Activated B cell treated with CpG ODN at 0.5 μM for 24 hours (primary cell): ENCODE results near the gene CAPN15. TPM values are rescaled to one million over a fixed set of nuclear protein-coding genes. Genes with fewer than 3 reads are reported as not detected.

Source experiments
- ATAC-seq: fragments of 200-7000 bp; cut with Tn5 transposase; one replicate; pipeline ENCODE4 v1.10.0; 2021; ENCODE audit warnings: low read depth, mild to moderate bottlenecking, moderate library complexity
- CTCF ChIA-PET: fragments of 350-600 bp; sonication (Branson Sonifier 250); formaldehyde crosslinking; loops from one replicate; lab custom pipeline; 2021; ENCODE audit warnings: antibody characterized with exemption; lab: Charles Lee
- POLR2A ChIA-PET: fragments of 350-600 bp; sonication (Branson Sonifier 250); formaldehyde crosslinking; loops from one replicate; lab custom pipeline; 2021; ENCODE audit warnings: antibody characterized with exemption; lab: Charles Lee
- DNase-seq: peaks from one replicate; pipeline ENCODE4 v3.0.0; 2022
- H3K27ac Mint-ChIP-seq: one replicate; pipeline ENCODE4 v1.8.0; 2020; ENCODE audit warnings: mixed read lengths
- H3K27me3 Mint-ChIP-seq: one replicate; pipeline ENCODE4 v1.8.0; 2021; ENCODE audit warnings: mixed read lengths
- H3K36me3 Mint-ChIP-seq: one replicate; pipeline ENCODE4 v1.8.0; 2021; ENCODE audit warnings: low read depth, mixed read lengths
- H3K4me1 Mint-ChIP-seq: one replicate; pipeline ENCODE4 v1.8.0; 2021; ENCODE audit warnings: mixed read lengths
- H3K4me3 Mint-ChIP-seq: one replicate; pipeline ENCODE4 v1.8.0; 2020; ENCODE audit warnings: mild to moderate bottlenecking, mixed read lengths
- H3K9me3 Mint-ChIP-seq: one replicate; pipeline ENCODE4 v1.8.0; 2020; ENCODE audit warnings: mixed read lengths
- intact Hi-C: fragments of 100-400 bp; cut with micrococcal nuclease; formaldehyde crosslinking; loops from one replicate; pipeline ENCODE4 v1.15.1; 2024
- total RNA-seq: library from RNA; stranded (reverse); gene quantifications from 2 replicates; pipeline ENCODE4 v1.2.3, GENCODE V29; 2022
- TF ChIP-seq, protein P1 (sequence below): fragments of 200-600 bp; IDR thresholded peaks from one replicate; pipeline ENCODE4 v1.8.0; 2022; ENCODE audit warnings: antibody characterized with exemption, mild to moderate bottlenecking

Gene CAPN15
- total RNA-seq, 1 donor from 2014 or later = 95.1 TPM

DNA sequence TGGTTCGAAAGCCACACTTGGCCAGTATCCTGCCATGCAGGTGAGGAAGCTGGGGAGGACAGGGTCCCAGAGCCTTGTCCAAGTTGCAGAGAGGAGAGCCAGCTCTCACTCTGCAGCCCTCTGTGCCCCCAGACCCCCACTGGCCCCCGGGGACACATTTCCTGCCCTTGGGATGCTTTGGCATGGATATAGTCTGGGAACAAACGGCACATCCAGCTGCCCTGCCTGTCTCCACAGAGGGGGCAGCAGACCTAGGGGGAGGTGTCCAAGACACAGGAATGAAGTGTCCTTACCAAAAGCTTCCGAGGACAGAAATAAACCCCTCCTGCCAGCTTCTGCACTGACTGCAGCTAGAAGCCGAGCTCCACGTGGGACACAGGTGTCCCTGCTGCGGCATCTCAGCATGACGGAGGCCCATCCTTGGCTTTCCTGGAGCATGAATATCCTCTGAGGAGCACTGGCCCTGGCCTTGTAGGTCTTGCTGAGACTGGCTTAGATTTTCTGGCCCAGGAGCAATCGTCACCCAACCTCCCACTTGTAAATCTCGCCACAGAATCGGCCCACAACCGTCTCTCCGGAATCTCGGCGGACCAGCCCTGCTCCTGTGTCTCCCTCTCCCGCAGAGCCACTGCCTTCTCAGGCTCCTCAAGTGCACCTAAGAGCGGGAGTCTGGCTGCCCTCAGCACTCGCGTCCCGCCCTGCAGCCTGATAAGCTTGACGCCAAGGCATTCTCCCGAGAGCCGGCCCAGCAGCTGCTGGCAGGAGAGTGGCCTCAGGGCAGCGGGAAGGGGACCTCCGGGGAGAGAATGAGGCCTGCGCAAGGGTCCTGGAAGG is 1.1 kb upstream of the CAPN15 start:
- DNase-seq (no peak), ATAC-seq (no peak)
- H3K36me3 Mint-ChIP-seq = no peaks in the 10 kb centered on the region
- H3K4me3 Mint-ChIP-seq = peak overlapping the region; percentile 86
- CTCF ChIA-PET = interaction anchor here (1.3 kb wide), 1 partner anchor 134 kb away, joined by 3 read pairs; no protein-coding TSS in a partner anchor
- no peaks in the 10 kb centered on the region for H3K9me3 Mint-ChIP-seq
- H3K4me1 Mint-ChIP-seq = peaks cover 43% of the 10 kb centered on the region
- TF ChIP-seq, protein P1, sequence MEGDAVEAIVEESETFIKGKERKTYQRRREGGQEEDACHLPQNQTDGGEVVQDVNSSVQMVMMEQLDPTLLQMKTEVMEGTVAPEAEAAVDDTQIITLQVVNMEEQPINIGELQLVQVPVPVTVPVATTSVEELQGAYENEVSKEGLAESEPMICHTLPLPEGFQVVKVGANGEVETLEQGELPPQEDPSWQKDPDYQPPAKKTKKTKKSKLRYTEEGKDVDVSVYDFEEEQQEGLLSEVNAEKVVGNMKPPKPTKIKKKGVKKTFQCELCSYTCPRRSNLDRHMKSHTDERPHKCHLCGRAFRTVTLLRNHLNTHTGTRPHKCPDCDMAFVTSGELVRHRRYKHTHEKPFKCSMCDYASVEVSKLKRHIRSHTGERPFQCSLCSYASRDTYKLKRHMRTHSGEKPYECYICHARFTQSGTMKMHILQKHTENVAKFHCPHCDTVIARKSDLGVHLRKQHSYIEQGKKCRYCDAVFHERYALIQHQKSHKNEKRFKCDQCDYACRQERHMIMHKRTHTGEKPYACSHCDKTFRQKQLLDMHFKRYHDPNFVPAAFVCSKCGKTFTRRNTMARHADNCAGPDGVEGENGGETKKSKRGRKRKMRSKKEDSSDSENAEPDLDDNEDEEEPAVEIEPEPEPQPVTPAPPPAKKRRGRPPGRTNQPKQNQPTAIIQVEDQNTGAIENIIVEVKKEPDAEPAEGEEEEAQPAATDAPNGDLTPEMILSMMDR = no peak
- H3K27ac Mint-ChIP-seq = peak overlapping the region; percentile 82
- POLR2A ChIA-PET = interaction anchor here (0.6 to 1.6 kb wide), 10 partner anchors 41 to 1151 kb away, joined by 3 to 8 read pairs (median 3); partner anchors contain the start of genes JPT2, METTL26 and NHLRC4
- H3K27me3 Mint-ChIP-seq = no peaks in the 10 kb centered on the region
- intact Hi-C loops = loop anchor here (1.0 to 5.0 kb wide), 11 partner anchors 41 to 1086 kb away; partner anchors contain the start of genes AXIN1, CRAMP1, IFT140 and JMJD8

DNA sequence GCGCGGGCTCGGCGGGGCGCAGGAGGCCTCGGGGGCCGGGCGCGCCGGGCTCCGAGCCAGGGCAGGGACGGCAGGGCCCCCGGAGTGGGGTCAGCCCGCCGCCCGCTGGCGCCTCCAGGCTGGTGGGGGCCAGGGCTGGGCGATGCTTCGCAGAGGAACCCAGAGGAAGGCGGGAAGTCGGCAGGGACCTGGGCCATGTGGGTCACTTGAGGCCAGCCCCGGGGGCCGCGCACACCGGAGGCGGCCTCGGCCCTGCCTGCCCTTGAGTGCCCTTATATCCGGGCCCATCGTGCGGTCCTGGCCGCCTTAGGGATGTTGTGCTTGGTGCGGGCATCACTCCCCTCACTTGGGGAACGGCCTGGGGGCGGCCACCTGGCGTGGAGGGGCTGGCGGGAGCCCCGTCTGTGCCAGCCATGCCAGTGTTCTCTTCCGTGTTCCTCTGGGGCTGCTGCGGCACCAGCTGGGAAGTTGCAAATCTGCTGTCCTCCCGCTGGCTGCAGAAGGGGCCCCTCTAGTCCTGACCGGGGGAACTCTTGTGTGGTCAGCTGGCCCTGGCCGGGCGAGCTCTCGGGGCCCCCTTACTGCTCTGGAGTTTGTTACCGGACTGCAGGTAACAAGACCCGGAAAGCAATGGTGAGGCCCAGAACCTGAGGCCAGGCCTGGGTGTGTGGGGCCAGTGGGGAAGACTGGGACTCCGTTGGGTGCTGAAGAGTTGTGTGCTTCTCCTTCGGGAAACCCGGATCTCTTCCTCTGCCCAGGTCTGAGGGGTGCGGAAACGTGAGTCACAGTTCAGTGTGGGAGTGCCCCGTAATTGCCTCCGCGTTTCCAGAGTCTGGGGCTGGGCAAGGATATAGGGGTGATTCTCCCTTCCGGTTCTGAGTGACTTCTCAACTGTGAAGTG is 849 bp downstream of the CAPN15 start:
- CTCF ChIA-PET = no interaction called here

DNA sequence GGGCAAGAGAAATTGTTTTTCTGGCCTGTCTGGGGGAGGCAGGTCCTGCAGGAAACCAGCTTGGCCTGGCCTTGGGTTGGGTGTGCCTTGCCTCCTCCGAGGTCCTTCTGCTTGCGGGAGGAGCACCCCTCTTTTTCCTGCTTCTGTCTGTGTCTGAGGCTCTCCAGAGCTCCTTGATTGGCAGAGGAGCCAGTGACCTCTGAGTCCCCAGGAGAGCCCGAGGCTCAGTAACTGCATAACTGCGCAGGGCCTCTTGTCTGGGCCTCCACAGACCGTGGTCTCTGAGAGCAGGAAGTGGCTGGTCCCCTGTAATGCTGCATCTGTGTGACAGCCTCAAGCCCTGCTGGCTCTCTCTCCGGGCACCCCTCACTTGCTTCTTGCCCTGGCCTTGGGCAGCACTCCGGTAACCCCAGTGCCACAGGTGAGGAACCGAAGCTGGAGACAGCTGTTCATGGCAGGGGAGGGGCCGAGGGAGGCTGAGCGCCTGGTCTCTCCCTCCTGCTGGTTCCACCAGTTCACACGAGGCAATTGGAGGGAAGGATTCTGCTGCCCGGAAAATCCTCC is 1.6 kb downstream of the CAPN15 start:
- intact Hi-C loops = loop anchor here (5.0 kb wide), 5 partner anchors 38 to 392 kb away; partner anchors contain the start of genes NHLRC4, NPRL3, PGAP6 and PIGQ
- ChIA-PET POLR2A (interaction anchor here (0.6 to 0.7 kb wide), 2 partner anchors 8 to 337 kb away, joined by 3 to 6 read pairs; no protein-coding TSS in a partner anchor), CTCF (no interaction called here)
- Mint-ChIP-seq H3K4me3 (peak overlapping the region; percentile 84), H3K4me1 (peaks cover 40% of the 10 kb centered on the region), H3K27ac (no peak overlapping the region), H3K36me3 (no peaks in the 10 kb centered on the region), H3K9me3 (no peaks in the 10 kb centered on the region), H3K27me3 (no peaks in the 10 kb centered on the region)
- DNase-seq (no peak), ATAC-seq (no peak)
- TF ChIP-seq, protein P1 = no peak

More for the DNA sequence above, 849 bp downstream of the CAPN15 start:
- Mint-ChIP-seq H3K9me3 (no peaks in the 10 kb centered on the region), H3K27ac (peak overlapping the region; percentile 78), H3K4me3 (peak overlapping the region; percentile 84), H3K27me3 (no peaks in the 10 kb centered on the region), H3K4me1 (peaks cover 43% of the 10 kb centered on the region), H3K36me3 (no peaks in the 10 kb centered on the region)
- POLR2A ChIA-PET = interaction anchor here (0.6 to 1.2 kb wide), 3 partner anchors 8 to 336 kb away, joined by 3 to 6 read pairs (median 3); no protein-coding TSS in a partner anchor
- ATAC-seq (no peak), DNase-seq (peak; percentile 35)
- intact Hi-C loops = loop anchor here (5.0 kb wide), 5 partner anchors 39 to 391 kb away; partner anchors contain the start of genes NHLRC4, NPRL3, PGAP6 and PIGQ
- TF ChIP-seq, protein P1 = no peak

DNA sequence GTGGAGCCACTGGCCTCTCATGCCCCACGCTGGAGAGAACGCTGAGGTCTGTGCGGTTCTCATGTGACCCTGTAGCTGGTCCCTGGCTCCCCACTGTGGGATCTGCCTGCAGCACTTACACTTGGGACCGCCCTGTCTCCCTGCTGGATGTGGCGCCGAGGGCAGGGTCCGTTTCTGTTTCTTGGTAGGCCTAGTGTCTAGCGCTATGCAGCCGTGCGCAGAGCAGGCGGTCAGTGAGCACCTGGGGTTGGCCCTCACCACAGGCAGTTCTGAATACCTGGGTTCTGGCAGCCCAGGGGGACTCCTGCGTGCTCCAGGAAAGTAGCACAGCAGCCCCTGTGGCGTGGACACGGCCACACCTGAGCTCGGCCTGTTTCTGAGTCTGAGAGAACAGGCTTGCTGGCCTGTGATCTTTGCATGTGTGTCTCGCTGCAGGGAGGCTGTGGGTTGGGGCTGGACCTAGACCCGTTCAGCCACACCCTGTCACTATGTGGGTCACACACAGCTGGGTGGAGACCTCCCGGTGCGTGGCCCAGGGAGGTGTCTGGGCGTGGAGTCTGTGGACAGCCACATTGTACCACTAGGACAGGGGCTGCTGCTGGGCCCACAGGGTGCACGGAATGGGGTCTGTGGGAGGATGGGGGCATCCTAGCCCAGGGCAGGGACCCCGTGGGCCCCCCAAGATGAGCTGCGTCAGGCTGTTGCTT is 2.8 kb downstream of the CAPN15 start:
- CTCF ChIA-PET = no interaction called here
- H3K9me3 Mint-ChIP-seq = no peaks in the 10 kb centered on the region
- TF ChIP-seq, protein P1 = no peak
- DNase-seq (no peak), ATAC-seq (no peak)
- H3K27ac Mint-ChIP-seq = no peak overlapping the region
- H3K27me3 Mint-ChIP-seq = no peaks in the 10 kb centered on the region
- intact Hi-C loops = no loop called here
- no peaks in the 10 kb centered on the region for H3K36me3 Mint-ChIP-seq
- POLR2A ChIA-PET = interaction anchor here (0.6 kb wide), 1 partner anchor 423 kb away, joined by 8 read pairs; no protein-coding TSS in a partner anchor
- peaks cover 34% of the 10 kb centered on the region for H3K4me1 Mint-ChIP-seq
- H3K4me3 Mint-ChIP-seq = no peak overlapping the region
